GM12891 (cell line): ENCODE data around the gene XPNPEP3.

Experiments used
- DNase-seq: peaks from one replicate; pipeline ENCODE4 v3.0.0; 2011; ENCODE audit warnings: low spot score; ENCODE audit not compliant: insufficient read length
- FAIRE-seq: peaks from 2 replicates; lab custom pipeline; 2011; peaks lifted over from hg19 to GRCh38; lab: Jason Lieb, UNC
- PAX5 ChIP-seq: IDR thresholded peaks from 2 replicates; pipeline ENCODE4 v1.6.1; 2011; ENCODE audit warnings: low read length, moderate library complexity, mild to moderate bottlenecking; ENCODE audit not compliant: insufficient read depth, severe bottlenecking
- POLR2A ChIP-seq: IDR thresholded peaks from 2 replicates; pipeline ENCODE4 v1.6.1; 2011; ENCODE audit warnings: low read depth, low read length, control low read depth
- POLR2AphosphoS5 ChIP-seq: IDR thresholded peaks from 2 replicates; pipeline ENCODE4 v1.6.1; 2011; ENCODE audit warnings: low read depth, low read length, control low read depth
- POU2F2 ChIP-seq: IDR thresholded peaks from 2 replicates; pipeline ENCODE4 v1.6.1; 2011; ENCODE audit warnings: low read depth, mild to moderate bottlenecking, control low read depth, low read length, moderate library complexity
- SPI1 ChIP-seq: IDR thresholded peaks from 2 replicates; pipeline ENCODE4 v1.6.1; 2011; ENCODE audit warnings: low read depth, low read length, control low read depth
- TAF1 ChIP-seq: IDR thresholded peaks from 2 replicates; pipeline ENCODE4 v1.6.1; 2011; ENCODE audit warnings: low read depth, low read length, control low read depth

Gene XPNPEP3

DNA sequence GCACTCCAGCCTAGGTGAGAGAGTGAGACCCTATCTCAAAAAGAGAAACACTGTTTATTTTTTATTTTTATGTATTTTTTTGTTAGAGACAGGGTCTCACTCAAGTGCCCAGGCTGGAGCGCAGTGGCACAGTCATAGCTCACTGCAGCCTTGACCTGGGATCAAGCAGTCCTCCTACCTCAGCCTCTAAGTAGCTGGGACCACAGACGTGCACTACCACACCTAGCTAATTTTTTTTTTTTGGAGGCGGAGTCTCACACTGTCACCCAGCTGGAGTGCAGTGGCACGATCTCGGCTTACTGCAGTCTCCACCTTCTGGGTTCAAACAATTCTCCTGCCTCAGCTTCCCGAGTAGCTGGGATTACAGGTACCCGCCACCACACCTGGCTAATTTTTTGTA, 100.7 kb downstream of the XPNPEP3 start:
- FAIRE-seq (no peak), DNase-seq (no peak)
- TF ChIP-seq PAX5: no peak
- TF ChIP-seq SPI1: no peak
- no peak for TF ChIP-seq POLR2A
- TF ChIP-seq TAF1: no peak
- no peak for TF ChIP-seq POLR2AphosphoS5
- no peak for TF ChIP-seq POU2F2

GRCh38 chr22:40958299-40958698, 101.4 kb downstream of the XPNPEP3 start:
- TF ChIP-seq POLR2A (no peak), PAX5 (no peak), POLR2AphosphoS5 (no peak), POU2F2 (no peak), TAF1 (no peak), SPI1 (no peak)
- FAIRE-seq (no peak), DNase-seq (no peak)

DNA sequence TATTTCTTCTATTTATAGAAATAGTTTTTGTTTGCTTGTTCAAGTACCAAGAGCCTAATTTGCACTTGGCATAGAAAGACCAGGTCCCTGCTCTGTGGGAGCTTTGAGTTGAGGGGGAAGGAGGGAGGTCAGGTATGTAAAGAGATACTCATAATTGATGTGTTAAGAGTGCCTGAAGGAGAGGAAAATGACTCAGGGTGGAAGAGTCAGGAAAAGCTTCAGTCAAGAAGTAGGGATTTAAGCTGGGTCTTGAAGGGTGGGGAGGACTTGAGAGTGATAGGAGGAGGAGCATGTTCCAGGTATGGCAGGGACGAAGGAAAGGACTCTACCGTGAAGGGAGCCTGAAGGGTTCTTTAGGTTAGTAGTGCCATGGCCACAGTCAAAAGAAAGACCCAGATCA, 103.2 kb downstream of the XPNPEP3 start:
- TF ChIP-seq POU2F2: no peak
- no peak for TF ChIP-seq POLR2A
- no peak for TF ChIP-seq POLR2AphosphoS5
- TF ChIP-seq PAX5: no peak
- no peak for TF ChIP-seq SPI1
- TF ChIP-seq TAF1: no peak
- DNase-seq (no peak), FAIRE-seq (no peak)

DNA sequence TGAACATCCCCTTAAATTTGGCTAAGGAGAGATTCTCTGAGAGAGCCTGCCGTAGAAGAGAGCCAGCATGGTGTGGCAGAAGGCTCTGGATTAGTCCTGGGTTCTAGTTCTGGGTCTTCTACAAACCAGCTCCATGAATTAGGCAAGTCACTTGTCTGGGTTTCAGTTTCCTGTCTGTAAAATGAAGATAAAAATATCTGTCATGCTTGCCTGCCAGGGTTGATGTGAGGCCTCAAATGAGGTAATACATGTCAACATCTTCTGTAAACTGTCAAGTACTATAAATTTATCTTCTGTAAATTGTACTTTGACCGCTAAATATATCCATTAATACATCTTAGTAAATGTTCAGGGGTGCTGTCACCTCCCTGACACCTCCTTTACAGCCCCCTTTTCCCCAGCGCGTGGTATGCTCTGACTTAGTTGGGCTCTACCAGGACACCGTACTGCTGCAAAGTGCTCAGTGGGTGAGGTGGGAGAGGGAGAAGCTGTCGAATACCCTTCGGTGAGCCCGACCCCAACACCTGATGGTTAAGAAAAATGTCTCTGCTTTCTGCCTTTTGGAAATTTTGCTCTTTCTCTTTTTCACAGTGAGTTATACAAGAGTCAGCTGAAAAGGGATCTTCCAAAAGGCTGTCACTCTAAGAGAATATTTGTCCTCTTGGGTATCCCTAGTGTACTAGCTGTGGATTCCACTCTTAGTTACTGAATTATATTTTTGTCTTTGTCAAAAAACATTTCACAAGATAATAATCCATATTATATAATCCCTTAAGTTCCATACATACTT, 109.2 kb downstream of the XPNPEP3 start:
- FAIRE-seq: peak; percentile 71
- no peak for DNase-seq
- no peak for TF ChIP-seq POLR2AphosphoS5
- TF ChIP-seq POU2F2: no peak
- no peak for TF ChIP-seq TAF1
- TF ChIP-seq POLR2A: no peak
- no peak for TF ChIP-seq PAX5
- no peak for TF ChIP-seq SPI1

GRCh38 chr22:40966726-40967085, 109.8 kb downstream of the XPNPEP3 start:
- DNase-seq (no peak), FAIRE-seq (no peak)
- TF ChIP-seq POLR2AphosphoS5 (no peak), POU2F2 (no peak), TAF1 (no peak), POLR2A (no peak)

DNA sequence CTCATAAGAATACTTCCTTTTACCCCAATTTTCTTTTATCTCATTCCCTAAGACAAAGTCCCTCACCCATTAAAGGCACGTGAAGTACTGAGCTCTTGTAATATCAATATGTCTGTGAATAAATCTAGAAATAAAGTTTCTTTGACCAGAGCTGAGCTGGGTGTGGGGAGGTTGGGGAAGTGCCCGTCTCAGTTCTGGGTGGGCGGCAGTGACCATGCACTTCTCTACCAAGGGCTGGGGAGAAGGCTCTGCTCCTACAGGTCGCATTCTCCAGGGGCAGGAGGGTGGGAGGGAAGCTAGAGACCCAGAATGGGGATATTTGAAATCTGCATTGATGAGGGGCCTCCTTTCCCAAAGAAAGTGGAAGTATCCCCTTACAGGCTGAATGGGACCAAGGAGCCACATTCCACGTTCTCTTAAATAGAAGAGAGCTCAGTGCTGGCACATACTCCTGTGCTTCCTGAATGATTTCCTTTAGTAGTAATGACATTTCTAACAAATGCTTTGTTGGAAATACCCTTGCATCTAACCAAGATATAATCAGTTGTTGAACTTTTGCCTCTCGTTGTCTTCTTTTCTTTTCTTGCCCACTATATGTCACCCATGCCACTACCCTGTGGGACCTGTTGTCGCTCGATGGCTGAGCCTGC, 110.3 kb downstream of the XPNPEP3 start:
- FAIRE-seq: no peak
- no peak for TF ChIP-seq POLR2AphosphoS5
- DNase-seq: no peak

- DNase-seq: no peak
- TF ChIP-seq PAX5: no peak
- no peak for TF ChIP-seq POLR2A
- TF ChIP-seq POLR2AphosphoS5: no peak
- TF ChIP-seq SPI1: no peak
- TF ChIP-seq TAF1: no peak
- no peak for TF ChIP-seq POU2F2
- no peak for FAIRE-seq
Observed at GRCh38 chr22:40972587-40972986, 115.6 kb downstream of the XPNPEP3 start.

DNA sequence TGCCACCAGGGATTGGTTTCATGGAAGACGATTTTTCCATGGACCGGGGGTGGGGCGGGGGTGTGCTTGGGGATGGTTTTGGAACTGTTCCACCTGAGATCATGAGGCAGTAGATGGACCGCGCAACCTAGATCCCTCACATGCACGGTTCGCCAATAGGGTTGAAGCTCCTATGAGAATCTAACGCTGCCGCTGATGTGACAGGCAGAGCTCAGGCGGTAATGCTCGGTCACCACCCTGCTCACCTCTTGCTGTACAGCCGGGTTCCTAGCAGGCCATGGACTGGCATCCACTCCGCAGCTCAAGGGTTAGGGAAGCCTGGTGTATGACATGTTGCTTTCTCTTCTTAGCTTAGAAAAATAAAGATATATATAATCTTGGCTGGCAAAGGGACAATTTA, 116.2 kb downstream of the XPNPEP3 start:
- FAIRE-seq (no peak), DNase-seq (no peak)
- TF ChIP-seq POLR2A: no peak
- TF ChIP-seq POU2F2: no peak
- TF ChIP-seq SPI1: no peak
- TF ChIP-seq PAX5: no peak

DNA sequence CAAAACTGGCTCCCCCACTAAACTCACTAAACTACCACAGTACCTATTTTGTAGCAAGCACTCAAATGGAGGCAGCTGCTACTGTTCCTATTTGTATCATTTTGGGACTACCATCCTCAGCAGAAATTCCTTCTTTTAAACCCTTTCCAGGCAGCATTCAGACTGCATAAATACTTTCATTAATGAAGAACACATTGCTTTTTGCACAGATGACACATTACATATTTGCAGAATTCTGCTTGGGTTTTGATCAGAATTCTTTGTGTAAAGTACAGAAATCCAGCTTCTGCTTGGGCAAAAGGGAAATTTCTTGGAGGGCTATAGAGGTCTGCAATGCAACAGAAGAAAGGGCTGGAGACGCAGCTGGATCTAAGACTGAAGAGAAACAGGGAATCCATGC, 118.4 kb downstream of the XPNPEP3 start:
- no peak for FAIRE-seq
- TF ChIP-seq PAX5: no peak
- no peak for TF ChIP-seq POLR2A
- TF ChIP-seq POU2F2: no peak
- no peak for TF ChIP-seq TAF1
- no peak for TF ChIP-seq SPI1
- TF ChIP-seq POLR2AphosphoS5: no peak
- DNase-seq: no peak
